ENCODE measurements around the gene EYA4.

DNA sequence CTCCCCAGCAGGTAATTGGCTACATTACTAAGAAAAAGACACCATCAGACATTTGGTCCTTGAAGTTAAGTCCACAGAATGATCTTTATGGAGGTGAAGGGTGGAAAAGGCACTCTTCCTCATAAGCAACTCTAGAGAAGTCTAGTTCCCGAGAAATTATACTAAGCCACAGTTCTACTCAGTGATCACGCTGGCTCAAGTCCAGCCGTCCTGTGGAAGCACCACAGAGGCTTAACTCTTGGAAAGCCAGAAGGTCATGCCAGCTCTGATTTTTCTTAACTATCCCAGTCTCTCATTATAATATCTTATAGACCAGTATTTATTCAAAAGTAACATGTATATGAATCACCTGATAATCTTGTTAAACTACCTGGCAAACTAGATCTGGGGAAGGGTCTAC lies 258.5 kb downstream of the EYA4 start:
- TF ChIP-seq, protein P1, sequence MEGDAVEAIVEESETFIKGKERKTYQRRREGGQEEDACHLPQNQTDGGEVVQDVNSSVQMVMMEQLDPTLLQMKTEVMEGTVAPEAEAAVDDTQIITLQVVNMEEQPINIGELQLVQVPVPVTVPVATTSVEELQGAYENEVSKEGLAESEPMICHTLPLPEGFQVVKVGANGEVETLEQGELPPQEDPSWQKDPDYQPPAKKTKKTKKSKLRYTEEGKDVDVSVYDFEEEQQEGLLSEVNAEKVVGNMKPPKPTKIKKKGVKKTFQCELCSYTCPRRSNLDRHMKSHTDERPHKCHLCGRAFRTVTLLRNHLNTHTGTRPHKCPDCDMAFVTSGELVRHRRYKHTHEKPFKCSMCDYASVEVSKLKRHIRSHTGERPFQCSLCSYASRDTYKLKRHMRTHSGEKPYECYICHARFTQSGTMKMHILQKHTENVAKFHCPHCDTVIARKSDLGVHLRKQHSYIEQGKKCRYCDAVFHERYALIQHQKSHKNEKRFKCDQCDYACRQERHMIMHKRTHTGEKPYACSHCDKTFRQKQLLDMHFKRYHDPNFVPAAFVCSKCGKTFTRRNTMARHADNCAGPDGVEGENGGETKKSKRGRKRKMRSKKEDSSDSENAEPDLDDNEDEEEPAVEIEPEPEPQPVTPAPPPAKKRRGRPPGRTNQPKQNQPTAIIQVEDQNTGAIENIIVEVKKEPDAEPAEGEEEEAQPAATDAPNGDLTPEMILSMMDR (IDR thresholded peaks at IDR 0.05; ENCODE audit: insufficient read depth, low read depth, low read length): no peak
- TF ChIP-seq EZH2 (IDR thresholded peaks at IDR 0.05; ENCODE audit: insufficient read depth, low read length): no peak
